Activated CD8-positive, alpha-beta memory T cell treated with anti-CD3 and anti-CD28 coated beads for 1 hour (primary cell): Measurements from ENCODE around the gene SH3BGRL2.
"Not testable (repeated sequence)": the region's sequence is repeated elsewhere in the genome, so short reads cannot be mapped to it uniquely, and the experiment has no call there.

Experiments used
- DNase-seq, 2 donors: peaks; one replicate each; pipeline ENCODE4 v3.0.0-alpha.2; 2020; ENCODE audit warnings: low read depth in 1 of 2; ENCODE audit errors: extremely low read depth in 1 of 2

The SH3BGRL2 gene

GRCh38 chr6:79648328-79648727 is 17.2 kb downstream of the SH3BGRL2 start:
- no peak for DNase-seq

- DNase-seq: no peak
Observed at GRCh38 chr6:79649016-79649415, 17.9 kb downstream of the SH3BGRL2 start.

GRCh38 chr6:79650950-79651349 is 19.8 kb downstream of the SH3BGRL2 start:
- DNase-seq: no peak

GRCh38 chr6:79656134-79656533 is 25.0 kb downstream of the SH3BGRL2 start:
- no peak for DNase-seq

- no peak for DNase-seq
Observed at GRCh38 chr6:79657238-79657637, 26.1 kb downstream of the SH3BGRL2 start.

GRCh38 chr6:79663655-79664054 is 32.5 kb downstream of the SH3BGRL2 start:
- DNase-seq: not testable (repeated sequence)

- no peak for DNase-seq
Observed at GRCh38 chr6:79665725-79666551, 34.8 kb downstream of the SH3BGRL2 start.

- DNase-seq: no peak
Observed at GRCh38 chr6:79666634-79667033, 35.5 kb downstream of the SH3BGRL2 start.

- no peak for DNase-seq
Observed at GRCh38 chr6:79668381-79668780, 37.3 kb downstream of the SH3BGRL2 start.

GRCh38 chr6:79669766-79670165 is 38.6 kb downstream of the SH3BGRL2 start:
- no peak for DNase-seq

GRCh38 chr6:79670789-79671188 is 39.7 kb downstream of the SH3BGRL2 start:
- DNase-seq: no peak

- DNase-seq: peak; percentile 7 to 19
Observed at GRCh38 chr6:79671600-79672266, 40.6 kb downstream of the SH3BGRL2 start.

GRCh38 chr6:79672631-79673111 is 41.5 kb downstream of the SH3BGRL2 start:
- no peak for DNase-seq

GRCh38 chr6:79673947-79674346 is 42.8 kb downstream of the SH3BGRL2 start:
- DNase-seq: no peak

GRCh38 chr6:79676785-79677736 is 45.9 kb downstream of the SH3BGRL2 start:
- no peak for DNase-seq

- DNase-seq: not testable (repeated sequence)
Observed at GRCh38 chr6:79682682-79683081, 51.6 kb downstream of the SH3BGRL2 start.

GRCh38 chr6:79684876-79685275 is 53.7 kb downstream of the SH3BGRL2 start:
- DNase-seq: no peak

GRCh38 chr6:79686707-79687309 is 55.7 kb downstream of the SH3BGRL2 start:
- DNase-seq: no peak

- no peak for DNase-seq
Observed at GRCh38 chr6:79687759-79688158, 56.6 kb downstream of the SH3BGRL2 start.

GRCh38 chr6:79694156-79694555 is 63.0 kb downstream of the SH3BGRL2 start:
- DNase-seq: no peak
